AG09309 (cell line): Measurements from ENCODE around the gene RERG.
A peak's percentile ranks its signal among the peaks of the same experiment; 100 is the strongest.
"Not testable (repeated sequence)": the region's sequence is repeated elsewhere in the genome, so short reads cannot be mapped to it uniquely, and the experiment has no call there.

ENCODE experiments used
- DNase-seq: peaks from one replicate; pipeline ENCODE4 v3.0.0-alpha.2; 2010; ENCODE audit warnings: low read depth
- H3K4me3 ChIP-seq: 2 replicates; pipeline ENCODE4 v1.5.1; 2011; ENCODE audit warnings: mild to moderate bottlenecking, low read depth, low read length, moderate library complexity; ENCODE audit not compliant: control insufficient read depth
- CTCF ChIP-seq: IDR thresholded peaks from 2 replicates; pipeline ENCODE4 v1.5.1; 2011; ENCODE audit warnings: mild to moderate bottlenecking, low read depth, low read length, inconsistent platforms; ENCODE audit not compliant: insufficient read depth, control insufficient read depth; ENCODE audit errors: missing control alignments

The RERG gene

DNA sequence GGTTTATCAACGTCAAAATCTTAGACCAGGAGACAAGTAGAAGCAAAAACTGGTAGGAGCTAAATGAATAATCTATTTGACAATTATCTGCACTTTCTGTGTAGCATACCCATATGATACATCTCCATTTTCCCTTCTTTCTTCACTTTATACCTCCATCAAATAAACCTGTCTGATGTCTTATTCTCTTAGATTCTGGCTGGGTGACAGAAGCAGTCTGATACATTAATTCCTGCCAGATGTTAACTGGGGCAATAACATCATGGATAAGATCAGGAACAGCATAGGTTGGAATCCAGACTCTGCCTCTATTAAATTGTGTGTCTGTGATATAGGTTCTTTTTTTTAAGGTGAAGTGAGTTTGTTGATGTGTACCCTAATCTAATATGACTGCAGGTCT lies 11.7 kb upstream of the RERG start:
- no peak for DNase-seq
- no peak for TF ChIP-seq CTCF
- H3K4me3 ChIP-seq, result no peak overlapping the region

DNA sequence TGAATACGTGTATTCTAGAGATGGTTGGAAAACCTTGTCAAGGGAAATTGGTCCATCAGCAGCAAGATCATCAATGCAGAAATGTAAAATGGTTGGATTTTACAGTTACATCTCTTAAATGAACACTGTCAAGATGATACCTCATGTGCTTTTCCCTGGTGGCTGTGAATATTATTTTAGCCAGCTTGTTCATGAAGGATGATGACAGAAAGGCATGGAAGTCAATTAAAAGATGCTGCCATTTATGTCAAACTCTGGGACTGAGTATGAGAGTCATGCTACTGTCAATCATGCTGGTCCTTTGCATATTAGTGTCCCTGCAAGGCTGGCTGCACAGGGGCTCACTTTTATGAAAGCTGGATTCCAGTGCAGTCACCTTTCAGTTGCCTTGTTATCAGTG lies 10.3 kb upstream of the RERG start:
- DNase-seq, result no peak
- TF ChIP-seq CTCF, result no peak
- H3K4me3 ChIP-seq, result no peak overlapping the region

- no peak overlapping the region for H3K4me3 ChIP-seq
- no peak for TF ChIP-seq CTCF
- no peak for DNase-seq
Observed at GRCh38 chr12:15230751-15231150, 9.5 kb upstream of the RERG start.

DNA sequence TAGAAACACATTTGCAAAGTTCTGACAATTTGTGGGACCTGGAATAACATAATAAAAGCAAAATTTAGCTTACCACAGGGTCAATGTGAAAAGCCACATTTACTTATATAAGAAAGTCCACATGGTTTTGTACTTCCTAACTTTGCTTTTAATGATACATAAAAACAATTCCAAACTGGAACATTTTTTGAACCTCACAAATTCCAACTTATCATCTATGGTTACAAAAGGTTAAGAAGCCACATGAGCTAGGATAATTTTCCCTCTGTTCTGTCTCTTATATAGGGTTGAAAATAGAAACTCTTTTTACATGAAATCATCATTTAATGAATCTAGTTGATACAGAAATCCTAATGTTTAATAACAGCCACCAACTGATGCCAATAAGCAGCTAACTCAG lies 8.9 kb upstream of the RERG start:
- no peak overlapping the region for H3K4me3 ChIP-seq
- DNase-seq, result no peak
- TF ChIP-seq CTCF, result no peak

GRCh38 chr12:15227004-15227679 lies 5.9 kb upstream of the RERG start:
- peak; percentile 7 for DNase-seq

DNA sequence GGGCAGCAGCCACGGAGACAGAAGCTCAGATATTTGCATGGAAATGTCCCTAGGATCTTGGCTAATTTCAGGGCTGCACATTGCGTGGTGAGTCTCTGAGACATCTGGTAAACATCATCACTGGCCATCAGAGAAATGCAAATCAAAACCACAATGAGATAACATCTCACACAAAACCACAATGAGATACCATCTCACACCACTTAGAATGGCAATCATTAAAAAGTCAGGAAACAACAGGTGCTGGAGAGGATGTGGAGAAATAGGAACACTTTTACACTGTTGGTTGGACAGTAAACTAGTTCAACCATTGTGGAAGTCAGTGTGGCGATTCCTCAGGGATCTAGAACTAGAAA lies 4.6 kb upstream of the RERG start:
- DNase-seq, H3K4me3 ChIP-seq: not testable (repeated sequence)

More at GRCh38 chr12:15227004-15227679, 5.9 kb upstream of the RERG start:
- H3K4me3 ChIP-seq, result no peak overlapping the region
- peak; percentile 68 for TF ChIP-seq CTCF

- no peak for TF ChIP-seq CTCF
- no peak overlapping the region for H3K4me3 ChIP-seq
- DNase-seq, result no peak
Observed at GRCh38 chr12:15225136-15225862, 4.1 kb upstream of the RERG start.
